Superior temporal gyrus (tissue), 1 donor: Measurements from ENCODE around the gene LETMD1.
A peak's percentile ranks its signal among the peaks of the same experiment; 100 is the strongest.
"Not testable (repeated sequence)": the region's sequence is repeated elsewhere in the genome, so short reads cannot be mapped to it uniquely, and the experiment has no call there.

ENCODE experiments used
- DNase-seq: peaks from one replicate; pipeline ENCODE4 v3.0.0-alpha.2; 2016; ENCODE audit errors: extremely low spot score

The LETMD1 gene

GRCh38 chr12:51047655-51048540 is at the start of gene LETMD1:
Gene LETMD1 (plus strand): TSS chr12:51048327. CDS start chr12:51048357, 30 bp downstream.
- DNase-seq = peak; percentile 100

DNA sequence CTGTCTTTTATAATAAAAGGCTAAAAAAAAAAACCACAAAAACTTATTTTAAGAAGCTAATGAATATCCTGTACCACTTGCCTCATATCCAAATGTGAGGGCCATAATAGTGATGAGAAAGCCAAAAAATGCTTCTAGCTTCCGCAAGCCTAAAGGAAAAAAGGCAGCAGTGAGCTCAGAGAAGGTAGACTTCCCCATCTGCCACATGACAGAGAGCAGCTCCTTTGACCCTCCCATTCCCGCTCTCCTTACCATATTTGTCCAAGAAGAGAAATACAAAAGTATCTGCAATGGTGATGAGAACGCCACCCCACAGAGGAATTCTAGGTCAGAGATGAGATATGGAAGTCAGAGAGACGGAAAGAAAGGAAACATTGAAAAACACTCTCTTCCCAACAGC is 49.0 kb upstream of the LETMD1 start:
- DNase-seq = no peak

GRCh38 chr12:51000245-51000644 is 47.9 kb upstream of the LETMD1 start:
- DNase-seq = no peak

DNA sequence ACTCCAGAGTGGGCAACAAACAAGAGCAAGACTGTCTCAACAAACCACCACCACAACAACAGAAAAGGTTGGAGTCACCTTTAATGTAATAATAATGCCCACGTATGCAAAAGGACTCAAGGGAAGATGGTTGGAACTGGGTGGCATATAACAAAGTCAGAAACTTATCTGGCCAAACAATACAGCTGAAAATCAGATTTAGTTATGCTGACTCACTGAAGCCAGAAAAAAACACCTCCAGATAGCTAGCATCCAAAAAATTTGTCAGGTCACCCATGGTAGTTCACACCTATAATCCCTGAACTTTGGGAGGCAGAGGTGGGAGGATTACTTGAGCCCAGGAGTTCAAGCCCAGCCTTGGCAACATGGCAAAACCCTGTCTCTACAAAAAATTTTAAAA is 46.3 kb upstream of the LETMD1 start:
- no peak for DNase-seq

DNA sequence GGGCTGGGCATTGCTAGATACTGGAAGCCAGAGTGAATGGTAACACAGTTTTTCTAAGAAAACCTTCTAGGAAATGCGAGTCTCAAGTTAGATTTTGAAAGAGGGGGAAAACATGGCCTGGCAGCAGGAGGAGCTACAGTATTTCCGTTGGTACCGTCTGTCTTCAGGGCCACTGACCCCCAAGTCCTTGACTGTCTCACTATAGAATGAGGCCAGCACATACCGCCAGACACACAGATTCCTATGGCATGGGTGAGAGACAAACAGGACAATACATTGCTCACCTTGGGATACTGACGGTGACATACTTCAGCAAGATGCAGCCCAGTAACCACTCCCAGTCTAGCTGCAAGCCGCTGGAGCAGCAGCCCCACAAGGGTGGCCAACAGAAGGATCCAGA is 43.6 kb upstream of the LETMD1 start:
- no peak for DNase-seq

GRCh38 chr12:51005030-51005429 is 43.1 kb upstream of the LETMD1 start:
- DNase-seq = no peak

DNA sequence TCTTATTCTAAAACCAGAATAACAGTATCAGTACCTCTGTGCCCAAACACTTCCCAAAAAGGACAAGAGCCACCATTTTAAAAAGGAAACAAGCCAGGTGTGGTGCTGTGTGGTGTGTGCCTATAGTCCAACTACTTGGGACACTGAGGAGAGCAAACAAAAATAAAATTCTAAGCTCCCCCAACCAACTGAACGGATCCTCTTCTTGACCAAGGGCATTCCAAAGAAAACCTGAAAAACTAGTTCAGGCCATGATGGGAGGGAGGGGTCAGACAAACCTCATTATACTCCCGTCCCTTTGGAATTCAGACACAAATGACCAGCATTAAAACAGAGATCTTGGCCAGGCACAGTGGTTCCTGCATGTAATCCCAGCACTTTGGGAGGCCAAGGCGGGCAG is 42.5 kb upstream of the LETMD1 start:
- DNase-seq = no peak

GRCh38 chr12:51008329-51009055 is 39.6 kb upstream of the LETMD1 start:
- DNase-seq = peak; percentile 31

- DNase-seq = peak; percentile 97
Measured at GRCh38 chr12:51009056-51009440, 39.1 kb upstream of the LETMD1 start.

GRCh38 chr12:51011955-51012354 is 36.2 kb upstream of the LETMD1 start:
- no peak for DNase-seq

DNA sequence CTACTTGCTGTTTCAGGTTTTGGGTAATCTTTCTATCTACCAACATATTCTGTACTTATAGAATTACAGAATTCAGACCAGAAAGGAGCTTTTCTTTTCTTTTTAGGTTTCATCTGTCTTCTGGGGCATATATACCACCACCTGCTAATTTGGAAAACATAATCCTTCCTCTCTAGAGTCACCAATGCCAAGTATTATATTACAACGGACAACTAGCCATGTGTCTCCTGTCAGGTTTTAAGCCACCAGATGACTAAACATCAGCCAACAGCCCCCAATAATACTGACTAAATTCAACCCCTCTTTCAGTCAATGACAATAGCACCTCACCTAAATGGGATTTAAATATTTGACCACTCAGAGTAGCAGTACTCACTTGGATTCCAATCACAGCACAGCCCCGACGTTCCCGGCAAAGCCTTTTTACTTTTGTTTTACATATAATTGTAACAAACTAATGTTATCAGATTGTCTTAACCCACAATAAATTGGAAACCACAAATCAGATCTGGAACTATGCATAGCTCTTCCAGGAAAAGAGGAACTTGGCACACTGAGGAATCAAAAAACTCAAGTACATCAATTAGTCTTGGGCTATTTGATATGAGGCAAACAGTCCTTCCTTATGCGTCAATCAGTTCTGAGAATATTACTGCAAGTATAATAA is 35.4 kb upstream of the LETMD1 start:
- no peak for DNase-seq

DNA sequence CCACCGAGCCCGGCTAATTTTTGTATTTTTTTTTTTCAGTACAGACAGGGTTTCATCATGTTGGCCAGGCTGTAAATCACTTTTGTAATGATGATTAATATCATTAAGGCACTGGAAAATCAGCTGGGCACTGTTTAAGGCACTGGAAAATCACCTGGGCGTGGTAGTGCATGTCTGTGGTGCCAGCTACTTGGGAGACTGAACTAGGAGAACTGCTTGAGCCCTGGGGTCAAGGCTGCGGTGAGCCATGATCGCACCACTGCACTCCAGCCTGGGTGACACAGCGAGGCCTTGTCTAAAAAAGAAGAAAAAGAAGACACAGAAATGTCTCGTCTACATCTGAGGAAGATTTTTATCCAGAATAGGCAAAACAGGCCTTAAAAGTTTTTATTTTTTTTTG is 34.7 kb upstream of the LETMD1 start:
- DNase-seq = no peak

DNA sequence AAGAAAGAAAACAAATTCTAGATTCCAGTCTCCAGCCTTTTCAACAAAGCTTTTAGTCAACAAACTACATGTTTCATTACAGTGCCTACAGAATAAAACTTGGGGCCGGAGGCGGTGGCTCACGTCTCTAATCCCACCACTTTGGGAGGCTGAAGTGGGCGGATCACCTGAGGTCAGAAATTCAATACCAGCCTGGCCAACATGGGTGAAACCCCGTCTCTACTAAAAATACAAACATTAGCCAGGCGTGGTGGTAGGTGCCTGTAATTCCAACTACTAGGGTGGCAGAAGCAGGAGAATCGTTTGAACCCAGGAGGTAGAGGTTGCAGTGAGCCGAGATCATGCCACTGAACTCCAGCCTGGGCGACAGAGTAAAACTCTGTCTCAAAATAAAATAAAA is 33.7 kb upstream of the LETMD1 start:
- DNase-seq = not testable (repeated sequence)

DNA sequence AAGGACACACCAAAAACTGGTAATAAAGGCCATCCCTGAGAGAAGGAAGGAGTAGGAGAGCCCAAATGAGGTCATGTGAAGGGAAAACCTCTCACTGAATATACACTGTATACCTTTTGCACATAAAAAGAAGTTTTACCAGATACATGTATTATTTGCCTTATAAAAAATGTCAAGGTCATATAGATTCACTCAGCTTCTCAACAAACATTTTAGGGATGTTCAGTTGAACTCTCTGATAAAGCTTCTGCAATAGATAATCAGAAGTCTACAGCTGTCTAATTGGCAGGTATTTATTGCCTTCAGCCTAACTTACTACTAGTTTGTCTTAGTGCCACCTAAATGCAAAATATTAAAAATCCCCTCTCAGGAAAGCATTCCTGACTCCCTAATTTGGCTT is 30.7 kb upstream of the LETMD1 start:
- no peak for DNase-seq

DNA sequence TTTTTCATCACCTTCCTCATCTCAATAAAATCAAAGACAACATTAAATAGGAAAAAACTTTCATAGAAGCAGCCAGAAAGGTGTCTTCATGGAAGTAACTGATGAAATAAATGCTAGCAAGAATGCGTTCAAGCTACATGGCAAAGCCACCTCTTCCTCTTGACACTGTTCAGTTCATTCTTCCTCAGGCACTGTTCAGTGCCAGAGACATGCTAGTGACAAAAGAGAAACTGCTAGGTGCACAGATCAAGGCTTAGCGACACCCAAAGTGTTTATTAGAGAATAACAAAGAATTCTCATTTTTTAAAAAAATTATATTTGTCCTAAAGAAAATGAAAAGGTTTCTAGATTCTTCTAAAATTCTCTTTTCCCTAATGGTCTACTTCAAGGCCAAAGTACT is 29.2 kb upstream of the LETMD1 start:
- no peak for DNase-seq

GRCh38 chr12:51019927-51020326 is 28.2 kb upstream of the LETMD1 start:
- DNase-seq = no peak

- DNase-seq = peak; percentile 89
Measured at GRCh38 chr12:51020448-51021182, 27.5 kb upstream of the LETMD1 start.

GRCh38 chr12:51021694-51022093 is 26.4 kb upstream of the LETMD1 start:
- peak; percentile 43 for DNase-seq

DNA sequence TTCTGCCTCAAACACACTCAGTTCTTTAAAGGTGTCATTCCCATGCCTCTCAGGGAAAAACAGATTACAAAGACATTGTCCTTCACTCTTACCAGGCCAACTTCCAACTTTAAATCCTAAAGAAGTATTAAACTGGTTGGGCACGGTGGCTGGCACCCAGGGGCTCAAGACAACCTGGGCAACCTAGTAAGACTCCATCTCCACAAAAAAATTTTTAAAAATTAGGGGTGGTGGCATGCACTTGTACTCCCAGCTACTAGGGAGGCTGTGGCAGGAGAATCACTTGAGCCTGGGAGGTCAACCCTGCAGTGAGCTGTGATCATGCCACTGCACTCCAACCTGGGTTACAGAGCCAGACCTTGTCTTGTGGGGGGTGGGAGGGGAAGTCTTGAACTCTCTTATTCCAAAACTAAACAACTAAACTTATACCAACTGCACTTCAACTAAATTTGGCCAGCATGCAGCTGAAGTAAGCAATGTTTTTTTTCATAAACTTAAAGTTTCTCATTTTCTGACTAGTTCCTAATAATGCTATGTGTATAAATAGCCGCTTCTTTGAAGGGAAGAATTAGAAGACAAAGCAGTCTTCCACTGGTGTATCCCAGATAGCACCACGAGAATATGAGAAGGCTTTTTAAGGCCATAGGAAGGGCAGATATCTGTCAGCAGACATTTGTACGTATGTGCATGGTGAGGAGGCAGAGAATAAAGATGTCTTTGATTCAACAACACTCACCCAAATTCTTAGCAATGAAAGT is 24.3 kb upstream of the LETMD1 start:
- peak; percentile 47 for DNase-seq

DNA sequence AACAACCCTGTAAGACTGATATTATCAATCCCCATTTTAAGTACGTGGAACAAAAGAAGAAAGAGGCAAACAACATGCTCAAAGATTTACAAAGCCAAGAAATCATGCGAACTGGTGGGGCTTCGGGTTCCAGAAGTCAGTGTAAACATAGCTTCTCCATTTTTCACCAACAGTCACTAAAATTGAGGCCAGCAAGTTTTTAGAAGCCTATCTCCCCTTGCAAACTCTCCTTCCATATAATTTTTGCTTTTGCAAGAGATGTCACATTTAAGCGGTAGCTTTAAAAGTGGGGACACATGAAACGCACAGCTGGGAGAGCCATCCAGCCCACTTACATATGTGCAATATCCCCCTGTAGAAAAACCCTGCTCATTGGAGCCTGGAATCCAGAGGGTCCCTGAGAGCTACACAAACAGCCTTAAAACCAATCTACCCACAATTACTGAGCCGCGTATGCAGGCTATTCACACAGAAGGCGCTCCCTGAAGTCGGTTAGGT is 22.7 kb upstream of the LETMD1 start:
- peak; percentile 75 for DNase-seq
